Panc1 (cell line): ENCODE measurements around the gene CNR2. TPM values are rescaled to one million over a fixed set of nuclear protein-coding genes. Genes with fewer than 3 reads are reported as not detected.

Experiments
- ATAC-seq: fragments of 200-7000 bp; cut with Tn5 transposase; 2 replicates; pipeline ENCODE4 v1.9.1; 2020; ENCODE audit warnings: mild to moderate bottlenecking, moderate library complexity
- BruUV-seq: library from RNA; stranded (reverse); fragments of 400-500 nt; replicated peaks from 2 replicates; lab custom pipeline; 2021; lab: Mats Ljungman, UMichigan
- CTCF ChIA-PET: fragments of 300-600 bp; sonication (Branson Sonifier 250); formaldehyde crosslinking; loops from one replicate; lab custom pipeline; 2022; ENCODE audit warnings: antibody characterized with exemption; lab: Charles Lee
- POLR2A ChIA-PET: fragments of 300-600 bp; sonication (Branson Sonifier 250); formaldehyde crosslinking; loops from one replicate; lab custom pipeline; 2022; ENCODE audit warnings: antibody characterized with exemption; lab: Charles Lee
- DNase-seq: peaks from one replicate; pipeline ENCODE4 v3.0.0-alpha.2; 2010; ENCODE audit warnings: low read depth, low spot score
- H3K27ac ChIP-seq: 2 replicates; pipeline ENCODE4 v1.5.1; 2011; ENCODE audit warnings: mild to moderate bottlenecking, low read length, inconsistent platforms
- H3K27me3 ChIP-seq: fragments of 200-500 bp; sonication (Bioruptor generic); 2 replicates; pipeline ENCODE4 v1.6.0; 2014; ENCODE audit warnings: low read length, inconsistent platforms; ENCODE audit not compliant: control insufficient read depth, insufficient read depth
- H3K36me3 ChIP-seq: fragments of 200-500 bp; sonication (Bioruptor generic); 2 replicates; pipeline ENCODE4 v1.5.1; 2014; ENCODE audit warnings: inconsistent platforms, mild to moderate bottlenecking, low read length, moderate library complexity; ENCODE audit not compliant: control insufficient read depth, insufficient read depth
- H3K4me1 ChIP-seq: 2 replicates; pipeline ENCODE4 v1.5.1; 2011; ENCODE audit warnings: inconsistent platforms, mild to moderate bottlenecking, low read length, moderate library complexity; ENCODE audit not compliant: control insufficient read depth, insufficient read depth
- H3K4me3 ChIP-seq, 2 experiments: 2 replicates each; pipeline ENCODE4 v1.5.1; 2011 to 2012; ENCODE audit warnings: low read depth in 2 of 2, low read length in 2 of 2, mild to moderate bottlenecking in 2 of 2, inconsistent platforms in 1 of 2, moderate library complexity in 1 of 2
- H3K9me3 ChIP-seq: fragments of 200-500 bp; sonication (Bioruptor generic); 2 replicates; pipeline ENCODE4 v1.5.1; 2014; ENCODE audit warnings: low read depth, mild to moderate bottlenecking, inconsistent platforms, low read length, moderate library complexity; ENCODE audit not compliant: control insufficient read depth, insufficient read depth
- POLR2AphosphoS5 ChIP-seq: IDR thresholded peaks from 2 replicates; pipeline ENCODE4 v1.6.1; 2012; ENCODE audit warnings: mild to moderate bottlenecking, low read depth, low read length, moderate library complexity
- SIN3A ChIP-seq: IDR thresholded peaks from 2 replicates; pipeline ENCODE4 v1.6.1; 2012; ENCODE audit warnings: low read depth, mild to moderate bottlenecking, low read length, moderate library complexity, borderline replicate concordance; ENCODE audit not compliant: insufficient read depth
- TCF7L2 ChIP-seq: IDR thresholded peaks from 2 replicates; pipeline ENCODE4 v1.6.1; 2011; ENCODE audit warnings: mild to moderate bottlenecking, low read depth, low read length, inconsistent platforms
- in situ Hi-C: cut with HindIII; loops from 2 replicates; pipeline ENCODE4 v1.10.0; 2016; ENCODE audit warnings: low sequenced_read_pairs, low pct_unique_long_range_greater_than_20kb
- intact Hi-C: fragments of 100-400 bp; cut with micrococcal nuclease; formaldehyde crosslinking; loops from one replicate; pipeline ENCODE4 v1.10.0; 2022; ENCODE audit not compliant: unreplicated experiment
- total RNA-seq: library from RNA; stranded (reverse); gene quantifications from one replicate; pipeline ENCODE4 v1.2.1, GENCODE V29; 2021; ENCODE audit not compliant: unreplicated experiment
- TF ChIP-seq, protein P1 (sequence below), 2 experiments: IDR thresholded peaks; 2 replicates each; pipeline ENCODE4 v1.6.1; 2011 to 2012; ENCODE audit warnings: low read depth in 2 of 2, control low read depth in 1 of 2, low read length in 1 of 2, mild to moderate bottlenecking in 1 of 2, moderate library complexity in 1 of 2; ENCODE audit not compliant: insufficient read depth in 1 of 2
- TF ChIP-seq, protein P2 (sequence below): fragments of 450-650 bp; IDR thresholded peaks from 2 replicates; pipeline ENCODE4 v1.5.1; 2017; ENCODE audit warnings: mild to moderate bottlenecking

The CNR2 gene
- total RNA-seq, 1 experiment from 2014 or later: not detected

- H3K27ac ChIP-seq: no peak overlapping the region
- DNase-seq (no peak), ATAC-seq (no peak)
- no TSS peak for BruUV-seq
- CTCF ChIA-PET: no interaction called here
- TF ChIP-seq, protein P1, sequence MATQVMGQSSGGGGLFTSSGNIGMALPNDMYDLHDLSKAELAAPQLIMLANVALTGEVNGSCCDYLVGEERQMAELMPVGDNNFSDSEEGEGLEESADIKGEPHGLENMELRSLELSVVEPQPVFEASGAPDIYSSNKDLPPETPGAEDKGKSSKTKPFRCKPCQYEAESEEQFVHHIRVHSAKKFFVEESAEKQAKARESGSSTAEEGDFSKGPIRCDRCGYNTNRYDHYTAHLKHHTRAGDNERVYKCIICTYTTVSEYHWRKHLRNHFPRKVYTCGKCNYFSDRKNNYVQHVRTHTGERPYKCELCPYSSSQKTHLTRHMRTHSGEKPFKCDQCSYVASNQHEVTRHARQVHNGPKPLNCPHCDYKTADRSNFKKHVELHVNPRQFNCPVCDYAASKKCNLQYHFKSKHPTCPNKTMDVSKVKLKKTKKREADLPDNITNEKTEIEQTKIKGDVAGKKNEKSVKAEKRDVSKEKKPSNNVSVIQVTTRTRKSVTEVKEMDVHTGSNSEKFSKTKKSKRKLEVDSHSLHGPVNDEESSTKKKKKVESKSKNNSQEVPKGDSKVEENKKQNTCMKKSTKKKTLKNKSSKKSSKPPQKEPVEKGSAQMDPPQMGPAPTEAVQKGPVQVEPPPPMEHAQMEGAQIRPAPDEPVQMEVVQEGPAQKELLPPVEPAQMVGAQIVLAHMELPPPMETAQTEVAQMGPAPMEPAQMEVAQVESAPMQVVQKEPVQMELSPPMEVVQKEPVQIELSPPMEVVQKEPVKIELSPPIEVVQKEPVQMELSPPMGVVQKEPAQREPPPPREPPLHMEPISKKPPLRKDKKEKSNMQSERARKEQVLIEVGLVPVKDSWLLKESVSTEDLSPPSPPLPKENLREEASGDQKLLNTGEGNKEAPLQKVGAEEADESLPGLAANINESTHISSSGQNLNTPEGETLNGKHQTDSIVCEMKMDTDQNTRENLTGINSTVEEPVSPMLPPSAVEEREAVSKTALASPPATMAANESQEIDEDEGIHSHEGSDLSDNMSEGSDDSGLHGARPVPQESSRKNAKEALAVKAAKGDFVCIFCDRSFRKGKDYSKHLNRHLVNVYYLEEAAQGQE (IDR thresholded peaks at IDR 0.05; ENCODE audit: insufficient read depth in 1 of 2, low read depth in 2 of 2, low read length in 1 of 2): no peak
- no peak for TF ChIP-seq TCF7L2
- TF ChIP-seq POLR2AphosphoS5: no peak
- TF ChIP-seq, protein P2, sequence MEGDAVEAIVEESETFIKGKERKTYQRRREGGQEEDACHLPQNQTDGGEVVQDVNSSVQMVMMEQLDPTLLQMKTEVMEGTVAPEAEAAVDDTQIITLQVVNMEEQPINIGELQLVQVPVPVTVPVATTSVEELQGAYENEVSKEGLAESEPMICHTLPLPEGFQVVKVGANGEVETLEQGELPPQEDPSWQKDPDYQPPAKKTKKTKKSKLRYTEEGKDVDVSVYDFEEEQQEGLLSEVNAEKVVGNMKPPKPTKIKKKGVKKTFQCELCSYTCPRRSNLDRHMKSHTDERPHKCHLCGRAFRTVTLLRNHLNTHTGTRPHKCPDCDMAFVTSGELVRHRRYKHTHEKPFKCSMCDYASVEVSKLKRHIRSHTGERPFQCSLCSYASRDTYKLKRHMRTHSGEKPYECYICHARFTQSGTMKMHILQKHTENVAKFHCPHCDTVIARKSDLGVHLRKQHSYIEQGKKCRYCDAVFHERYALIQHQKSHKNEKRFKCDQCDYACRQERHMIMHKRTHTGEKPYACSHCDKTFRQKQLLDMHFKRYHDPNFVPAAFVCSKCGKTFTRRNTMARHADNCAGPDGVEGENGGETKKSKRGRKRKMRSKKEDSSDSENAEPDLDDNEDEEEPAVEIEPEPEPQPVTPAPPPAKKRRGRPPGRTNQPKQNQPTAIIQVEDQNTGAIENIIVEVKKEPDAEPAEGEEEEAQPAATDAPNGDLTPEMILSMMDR: no peak
- TF ChIP-seq SIN3A: no peak
- H3K9me3 ChIP-seq: peaks cover 13% of the 10 kb centered on the region; the same call in 1 of the 2 replicates
- H3K36me3 ChIP-seq: no peaks in the 10 kb centered on the region
- POLR2A ChIA-PET: no interaction called here
- no peaks in the 10 kb centered on the region for H3K27me3 ChIP-seq
- H3K4me3 ChIP-seq: no peak overlapping the region
- intact Hi-C loops: no loop called here
- H3K4me1 ChIP-seq: no peaks in the 10 kb centered on the region
- in situ Hi-C loops: no loop called here
Measured at GRCh38 chr1:23878668-23879067, 34.5 kb downstream of the CNR2 start.

DNA sequence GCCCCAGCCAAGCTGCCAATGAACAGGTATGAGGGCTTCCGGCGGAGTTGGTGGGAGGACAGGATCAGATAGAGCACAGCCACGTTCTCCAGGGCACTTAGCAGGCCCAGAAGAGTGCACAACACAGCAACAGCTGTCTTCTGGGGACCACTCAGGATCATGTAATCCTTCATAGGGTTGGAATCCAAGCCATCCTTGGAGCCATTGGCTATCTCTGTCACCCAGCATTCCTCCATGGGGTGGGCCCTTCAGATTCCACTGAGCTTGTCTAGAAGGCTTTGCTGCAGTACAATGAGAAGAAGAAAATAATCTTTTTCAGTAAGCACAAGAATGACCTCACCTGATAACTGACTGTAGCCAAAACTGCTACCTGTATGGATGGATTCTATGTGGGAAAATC lies 37.8 kb downstream of the CNR2 start:
- H3K4me1 ChIP-seq: no peaks in the 10 kb centered on the region
- in situ Hi-C loops (no loop called here), intact Hi-C loops (no loop called here)
- TF ChIP-seq, protein P2: no peak
- TF ChIP-seq SIN3A (no peak), TCF7L2 (no peak), POLR2AphosphoS5 (no peak)
- TF ChIP-seq, protein P1 (IDR thresholded peaks at IDR 0.05; ENCODE audit: insufficient read depth in 1 of 2, low read depth in 2 of 2, low read length in 1 of 2): no peak
- DNase-seq (no peak), ATAC-seq (no peak)
- H3K4me3 ChIP-seq: no peak overlapping the region
- ChIA-PET POLR2A (no interaction called here), CTCF (no interaction called here)
- no peak overlapping the region for H3K27ac ChIP-seq
- no peaks in the 10 kb centered on the region for H3K36me3 ChIP-seq
- peaks cover 13% of the 10 kb centered on the region; the same call in 1 of the 2 replicates for H3K9me3 ChIP-seq
- no TSS peak for BruUV-seq
- H3K27me3 ChIP-seq: no peaks in the 10 kb centered on the region
